GM18505 (cell line): ENCODE results near the gene IL10RB.
"Not testable (repeated sequence)": the region's sequence is repeated elsewhere in the genome, so short reads cannot be mapped to it uniquely, and the experiment has no call there.

Experiments used
- ATAC-seq: cut with Tn5 transposase; IDR thresholded peaks from one replicate; pipeline ENCODE4 v1.9.1; 2021; ENCODE audit not compliant: unreplicated experiment
- POLR2A ChIP-seq: IDR thresholded peaks from 4 replicates; pipeline ENCODE4 v1.6.1; 2011; ENCODE audit warnings: borderline replicate concordance; ENCODE audit not compliant: insufficient read depth, insufficient read length; ENCODE audit errors: extremely low read depth

The IL10RB gene

DNA sequence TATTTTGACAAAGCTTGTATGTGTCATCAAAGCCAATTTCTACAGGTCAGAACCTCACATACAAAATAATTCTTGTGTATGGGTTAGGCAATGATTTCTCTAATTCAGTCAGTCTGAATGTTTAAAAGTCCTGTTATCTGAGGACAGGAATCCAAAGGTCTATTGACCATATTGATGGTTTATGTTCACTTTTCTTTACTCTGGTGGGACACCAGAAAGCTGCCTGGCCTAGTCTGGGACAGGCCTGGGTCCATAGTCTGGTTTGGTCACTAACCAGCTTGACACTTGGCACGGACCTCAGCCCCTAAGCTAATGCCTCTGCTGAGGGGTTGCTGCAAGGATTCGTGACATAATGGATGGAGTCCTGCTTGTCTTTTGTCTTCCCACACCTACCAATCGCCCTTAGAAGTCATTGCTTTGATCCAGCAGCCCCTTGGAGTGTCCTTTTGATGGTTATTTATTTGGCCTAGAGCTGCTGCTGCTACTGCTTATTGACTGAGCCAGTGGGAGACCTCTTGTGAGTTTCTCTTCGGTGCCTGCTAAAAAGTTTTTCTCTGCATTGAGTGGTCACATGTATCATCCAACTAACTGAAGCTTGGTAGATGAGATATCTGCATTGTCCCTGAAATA lies 20.8 kb upstream of the IL10RB start:
- TF ChIP-seq POLR2A = no peak
- no peak for ATAC-seq

DNA sequence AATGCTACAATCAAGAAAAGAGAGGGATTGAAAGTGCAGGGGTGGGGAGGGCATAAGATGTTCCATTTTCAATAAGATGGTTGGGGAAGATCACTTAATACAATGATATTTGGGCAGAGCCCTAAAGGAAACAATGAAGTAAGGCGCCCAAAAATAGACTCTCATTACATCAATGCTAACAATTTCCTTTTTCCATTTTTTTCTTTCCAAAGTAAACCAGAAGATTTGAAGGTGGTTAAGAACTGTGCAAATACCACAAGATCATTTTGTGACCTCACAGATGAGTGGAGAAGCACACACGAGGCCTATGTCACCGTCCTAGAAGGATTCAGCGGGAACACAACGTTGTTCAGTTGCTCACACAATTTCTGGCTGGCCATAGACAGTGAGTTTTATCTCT lies 19.7 kb upstream of the IL10RB start:
- no peak for TF ChIP-seq POLR2A
- ATAC-seq = no peak

- no peak for TF ChIP-seq POLR2A
Measured at GRCh38 chr21:33246963-33247362, 19.2 kb upstream of the IL10RB start.

GRCh38 chr21:33247599-33247998 lies 18.6 kb upstream of the IL10RB start:
- no peak for ATAC-seq
- TF ChIP-seq POLR2A = no peak

More at GRCh38 chr21:33246963-33247362, 19.2 kb upstream of the IL10RB start:
- no peak for ATAC-seq

GRCh38 chr21:33249331-33250002 lies 16.7 kb upstream of the IL10RB start:
- ATAC-seq = no peak
- TF ChIP-seq POLR2A = no peak

GRCh38 chr21:33251119-33251518 lies 15.0 kb upstream of the IL10RB start:
- no peak for ATAC-seq

DNA sequence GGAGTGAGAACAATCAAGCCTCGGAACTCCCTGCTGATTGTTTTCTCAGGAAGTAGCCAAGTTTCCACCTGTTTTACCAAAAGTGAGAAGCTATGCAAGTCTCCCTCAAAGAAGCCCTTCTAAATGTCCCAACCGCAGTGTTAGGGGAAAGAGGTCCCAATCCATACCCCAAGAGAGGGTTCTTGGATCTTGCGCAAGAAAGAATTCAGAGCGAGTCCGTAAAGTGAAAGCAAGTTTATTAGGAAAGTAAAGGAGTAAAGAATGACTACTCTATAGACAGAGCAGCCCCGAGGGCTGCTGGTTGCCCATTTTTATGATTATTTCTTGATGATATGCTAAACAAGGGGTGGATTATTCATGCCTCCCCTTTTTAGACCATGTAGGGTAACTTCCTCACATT lies 12.8 kb upstream of the IL10RB start:
- ATAC-seq = not testable (repeated sequence)

More at GRCh38 chr21:33251119-33251518, 15.0 kb upstream of the IL10RB start:
- TF ChIP-seq POLR2A = no peak

GRCh38 chr21:33254766-33255165 lies 11.4 kb upstream of the IL10RB start:
- TF ChIP-seq POLR2A = no peak
- no peak for ATAC-seq

- TF ChIP-seq POLR2A = no peak
- ATAC-seq = no peak
Measured at GRCh38 chr21:33255404-33255803, 10.8 kb upstream of the IL10RB start.

DNA sequence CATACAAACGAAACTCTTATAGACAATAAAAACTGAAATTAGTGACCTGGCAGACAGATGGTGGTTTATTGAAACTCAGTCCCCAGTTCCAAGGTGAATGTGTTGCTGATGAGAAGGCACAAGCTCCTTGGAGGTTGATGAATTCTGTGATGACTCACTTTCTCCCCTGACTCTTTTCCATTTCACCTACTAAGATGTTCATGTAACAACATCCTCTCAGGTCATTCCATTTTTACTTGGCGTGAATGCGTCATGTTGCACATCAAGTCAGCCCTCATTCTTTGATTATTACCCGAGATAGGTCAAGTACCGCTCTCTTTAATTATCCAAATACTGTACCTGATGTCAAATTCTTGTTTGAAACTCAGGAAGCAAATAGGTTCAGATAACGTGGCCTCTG lies 10.1 kb upstream of the IL10RB start:
- no peak for ATAC-seq
- TF ChIP-seq POLR2A = no peak

DNA sequence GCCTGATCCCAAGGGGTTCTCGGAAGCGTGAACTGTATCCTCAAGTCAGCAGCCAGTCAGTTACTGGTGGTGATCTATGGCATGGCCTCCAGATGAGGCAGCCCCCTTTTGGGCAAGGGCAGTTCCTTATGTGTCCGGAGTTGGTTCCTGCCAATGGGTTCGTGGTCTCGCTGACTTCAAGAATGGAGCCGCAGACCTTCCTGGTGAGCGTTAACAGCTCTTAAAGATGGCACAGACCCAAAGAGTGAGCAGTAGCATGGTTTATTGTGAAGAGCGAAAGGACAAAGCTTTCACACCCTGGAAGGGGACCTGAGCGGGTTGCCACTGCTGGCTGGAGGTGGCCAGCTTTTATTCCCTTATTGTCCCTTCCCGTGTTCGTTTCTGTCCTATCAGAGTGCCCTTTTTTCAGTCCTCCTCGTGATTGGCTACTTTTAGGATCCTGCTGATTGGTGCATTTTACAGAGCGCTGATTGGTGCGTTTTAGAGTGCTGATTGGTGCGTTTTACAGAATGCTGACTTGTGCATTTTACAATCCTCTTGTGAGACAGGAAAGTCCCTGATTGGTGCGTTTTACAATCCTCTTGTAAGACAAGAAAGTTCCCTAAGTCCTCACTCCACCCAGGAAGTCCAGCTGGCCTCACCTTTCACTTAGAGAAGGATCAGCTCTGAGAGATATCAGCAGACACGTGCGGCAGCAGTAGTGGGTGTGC lies 8.9 kb upstream of the IL10RB start:
- ATAC-seq = no peak
- TF ChIP-seq POLR2A = no peak

DNA sequence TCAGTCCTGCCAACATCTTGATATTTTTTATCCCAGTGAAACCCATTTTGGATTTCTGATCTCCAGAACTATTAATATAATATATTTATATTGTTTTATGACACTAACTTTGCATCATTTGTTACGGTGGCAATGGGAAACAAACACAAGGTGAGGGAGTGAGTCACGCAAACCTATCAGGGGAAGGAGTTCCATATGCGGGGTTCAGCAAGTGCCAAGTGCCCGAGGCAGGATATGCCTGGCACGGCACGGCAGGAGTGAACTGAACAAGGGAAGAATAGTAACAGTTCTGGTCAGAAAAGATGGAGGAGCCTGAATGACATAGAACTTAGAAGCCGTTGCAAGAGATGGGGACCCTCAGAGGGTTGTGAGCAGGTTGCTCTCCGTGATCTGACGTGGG lies 7.7 kb upstream of the IL10RB start:
- no peak for ATAC-seq
- no peak for TF ChIP-seq POLR2A

DNA sequence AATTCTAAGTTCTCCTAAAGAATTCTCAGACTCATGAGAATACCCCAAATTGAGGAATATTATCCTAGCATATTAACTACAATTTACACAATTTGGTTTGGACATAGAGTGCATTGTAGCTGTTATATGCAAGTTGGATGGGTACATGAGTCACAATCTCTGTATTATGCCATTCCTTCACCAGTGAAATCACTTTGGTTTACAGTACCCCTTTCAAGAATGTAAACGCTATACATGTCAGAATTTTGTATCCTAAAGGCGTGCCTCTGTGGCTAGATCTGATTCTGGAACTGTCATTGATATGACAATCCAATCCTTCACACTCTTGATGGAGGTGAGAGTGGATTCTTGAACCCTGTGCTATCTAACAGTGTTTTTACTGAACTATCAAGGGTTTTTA lies 6.7 kb upstream of the IL10RB start:
- ATAC-seq = no peak
- no peak for TF ChIP-seq POLR2A

- ATAC-seq = no peak
Measured at GRCh38 chr21:33259995-33260394, 6.2 kb upstream of the IL10RB start.

DNA sequence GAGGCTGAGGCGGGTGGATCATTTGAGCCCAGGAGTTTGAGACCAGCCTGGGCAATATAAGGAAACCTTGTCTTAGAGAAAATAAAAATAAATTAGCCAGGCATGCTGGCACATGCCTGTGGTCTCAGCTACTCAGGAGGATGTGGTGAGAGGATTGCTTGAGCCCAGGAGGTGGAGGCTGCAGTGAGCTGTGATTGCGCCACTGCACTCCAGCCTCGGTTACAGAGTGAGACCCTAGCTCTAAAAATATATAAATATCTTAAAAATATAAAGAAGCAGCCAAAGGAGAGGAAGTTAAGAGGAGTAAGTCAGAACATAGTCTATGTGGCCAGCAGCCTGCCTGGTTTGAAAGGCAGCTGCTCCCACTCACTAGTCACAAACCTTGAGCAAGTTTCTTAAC lies 4.5 kb upstream of the IL10RB start:
- TF ChIP-seq POLR2A = no peak
- no peak for ATAC-seq

More at GRCh38 chr21:33259995-33260394, 6.2 kb upstream of the IL10RB start:
- TF ChIP-seq POLR2A = no peak

GRCh38 chr21:33262921-33263320 lies 3.2 kb upstream of the IL10RB start:
- no peak for ATAC-seq
- no peak for TF ChIP-seq POLR2A
